ENCODE results near the gene MSL3B.

MSL3B gene

GRCh38 chr2:233844064-233844807 lies 23.9 kb downstream of the MSL3B start:
- ChIA-PET CTCF (interaction anchor here (0.8 kb wide), 1 partner anchor 14 kb away, joined by 5 read pairs; no protein-coding TSS in a partner anchor), POLR2A (interaction anchor here (0.7 to 1.4 kb wide), 2 partner anchors 11 to 81 kb away, joined by 3 read pairs; no protein-coding TSS in a partner anchor)
- no peak for DNase-seq
- no peak overlapping the region for H3K4me3 Mint-ChIP-seq
- H3K4me1 Mint-ChIP-seq = no peaks in the 10 kb centered on the region
- H3K36me3 Mint-ChIP-seq (ENCODE audit: low read depth) = peaks cover 93% of the 10 kb centered on the region
- no peaks in the 10 kb centered on the region for H3K27me3 Mint-ChIP-seq
- H3K9me3 Mint-ChIP-seq (ENCODE audit: low read depth) = no peaks in the 10 kb centered on the region
- intact Hi-C loops (cut with DNase I, micrococcal nuclease) = no loop called here
- H3K27ac Mint-ChIP-seq = no peak overlapping the region
- ATAC-seq = no peak

- intact Hi-C loops (cut with DNase I, micrococcal nuclease) = no loop called here
- ChIA-PET POLR2A (no interaction called here), CTCF (no interaction called here)
- peaks cover 93% of the 10 kb centered on the region for H3K36me3 Mint-ChIP-seq (ENCODE audit: low read depth)
- DNase-seq (no peak), ATAC-seq (no peak)
- no peak overlapping the region for H3K4me3 Mint-ChIP-seq
- no peak overlapping the region for H3K27ac Mint-ChIP-seq
- H3K27me3 Mint-ChIP-seq = no peaks in the 10 kb centered on the region
- no peaks in the 10 kb centered on the region for H3K9me3 Mint-ChIP-seq (ENCODE audit: low read depth)
- H3K4me1 Mint-ChIP-seq = peaks cover 14% of the 10 kb centered on the region
These were observed 27.0 kb downstream of the MSL3B start for GRCh38 chr2:233841183-233841582.

- Mint-ChIP-seq H3K4me3 (no peak overlapping the region), H3K36me3 (ENCODE audit: low read depth) (peaks cover 89% of the 10 kb centered on the region), H3K27me3 (no peaks in the 10 kb centered on the region), H3K27ac (no peak overlapping the region), H3K4me1 (peaks cover 14% of the 10 kb centered on the region), H3K9me3 (ENCODE audit: low read depth) (no peaks in the 10 kb centered on the region)
- ChIA-PET CTCF (no interaction called here), POLR2A (no interaction called here)
- ATAC-seq = no peak
- no peak for DNase-seq
- intact Hi-C loops (cut with DNase I, micrococcal nuclease) = no loop called here
These were observed 27.7 kb downstream of the MSL3B start for GRCh38 chr2:233840520-233840919.

GRCh38 chr2:233839447-233839820 lies 28.8 kb downstream of the MSL3B start:
- no peaks in the 10 kb centered on the region for H3K27me3 Mint-ChIP-seq
- CTCF ChIA-PET = interaction anchor here (1.0 kb wide), 1 partner anchor 435 kb away, joined by 3 read pairs; no protein-coding TSS in a partner anchor
- H3K4me3 Mint-ChIP-seq = no peak overlapping the region

GRCh38 chr2:233838726-233839446 lies 29.3 kb downstream of the MSL3B start:
- DNase-seq (no peak), ATAC-seq (no peak)
- ChIA-PET CTCF (interaction anchor here (1.0 kb wide), 1 partner anchor 435 kb away, joined by 3 read pairs; no protein-coding TSS in a partner anchor), POLR2A (interaction anchor here (1.3 kb wide), 1 partner anchor 9 kb away, joined by 4 read pairs; no protein-coding TSS in a partner anchor)
- Mint-ChIP-seq H3K4me1 (peaks cover 14% of the 10 kb centered on the region), H3K27me3 (no peaks in the 10 kb centered on the region), H3K27ac (no peak overlapping the region), H3K9me3 (ENCODE audit: low read depth) (no peaks in the 10 kb centered on the region), H3K36me3 (ENCODE audit: low read depth) (peaks cover 83% of the 10 kb centered on the region), H3K4me3 (no peak overlapping the region)
- intact Hi-C loops (cut with DNase I, micrococcal nuclease) = no loop called here

More at GRCh38 chr2:233839447-233839820, 28.8 kb downstream of the MSL3B start:
- intact Hi-C loops (cut with DNase I, micrococcal nuclease) = no loop called here
- DNase-seq = no peak
- no peaks in the 10 kb centered on the region for H3K9me3 Mint-ChIP-seq (ENCODE audit: low read depth)
- H3K27ac Mint-ChIP-seq = no peak overlapping the region
- no peak for ATAC-seq
- peaks cover 14% of the 10 kb centered on the region for H3K4me1 Mint-ChIP-seq
- H3K36me3 Mint-ChIP-seq (ENCODE audit: low read depth) = peaks cover 87% of the 10 kb centered on the region
- POLR2A ChIA-PET = interaction anchor here (1.3 kb wide), 1 partner anchor 9 kb away, joined by 4 read pairs; no protein-coding TSS in a partner anchor

- DNase-seq (no peak), ATAC-seq (no peak)
- H3K36me3 Mint-ChIP-seq (ENCODE audit: low read depth) = peaks cover 76% of the 10 kb centered on the region
- CTCF ChIA-PET = interaction anchor here (0.8 kb wide), 1 partner anchor 50 kb away, joined by 3 read pairs; no protein-coding TSS in a partner anchor
- H3K4me1 Mint-ChIP-seq = peaks cover 14% of the 10 kb centered on the region
- intact Hi-C loops (cut with DNase I, micrococcal nuclease) = no loop called here
- H3K4me3 Mint-ChIP-seq = no peak overlapping the region
- H3K9me3 Mint-ChIP-seq (ENCODE audit: low read depth) = no peaks in the 10 kb centered on the region
- POLR2A ChIA-PET = interaction anchor here (1.3 kb wide), 1 partner anchor 10 kb away, joined by 4 read pairs; no protein-coding TSS in a partner anchor
- H3K27me3 Mint-ChIP-seq = no peaks in the 10 kb centered on the region
- H3K27ac Mint-ChIP-seq = peak overlapping the region; percentile 1
These were observed 29.9 kb downstream of the MSL3B start for GRCh38 chr2:233838251-233838650.

GRCh38 chr2:233837694-233838229 lies 30.4 kb downstream of the MSL3B start:
- Mint-ChIP-seq H3K27ac (no peak overlapping the region), H3K27me3 (no peaks in the 10 kb centered on the region), H3K4me1 (peaks cover 14% of the 10 kb centered on the region), H3K9me3 (ENCODE audit: low read depth) (no peaks in the 10 kb centered on the region), H3K36me3 (ENCODE audit: low read depth) (peaks cover 71% of the 10 kb centered on the region), H3K4me3 (no peak overlapping the region)
- DNase-seq = no peak
- intact Hi-C loops (cut with DNase I, micrococcal nuclease) = no loop called here
- POLR2A ChIA-PET = no interaction called here
- ATAC-seq = no peak
- CTCF ChIA-PET = interaction anchor here (0.8 kb wide), 1 partner anchor 51 kb away, joined by 3 read pairs; no protein-coding TSS in a partner anchor

GRCh38 chr2:233836359-233836758 lies 31.8 kb downstream of the MSL3B start:
- no peak overlapping the region for H3K27ac Mint-ChIP-seq
- ChIA-PET POLR2A (no interaction called here), CTCF (no interaction called here)
- DNase-seq (no peak), ATAC-seq (no peak)
- peaks cover 14% of the 10 kb centered on the region for H3K4me1 Mint-ChIP-seq
- H3K27me3 Mint-ChIP-seq = no peaks in the 10 kb centered on the region
- intact Hi-C loops (cut with DNase I, micrococcal nuclease) = no loop called here
- no peaks in the 10 kb centered on the region for H3K9me3 Mint-ChIP-seq (ENCODE audit: low read depth)
- no peak overlapping the region for H3K4me3 Mint-ChIP-seq
- H3K36me3 Mint-ChIP-seq (ENCODE audit: low read depth) = peaks cover 57% of the 10 kb centered on the region

- no peak for DNase-seq
- Mint-ChIP-seq H3K4me3 (no peak overlapping the region), H3K9me3 (ENCODE audit: low read depth) (no peaks in the 10 kb centered on the region), H3K4me1 (peaks cover 14% of the 10 kb centered on the region), H3K36me3 (ENCODE audit: low read depth) (peaks cover 49% of the 10 kb centered on the region), H3K27ac (no peak overlapping the region), H3K27me3 (no peaks in the 10 kb centered on the region)
- CTCF ChIA-PET = no interaction called here
- peak; percentile 9 for ATAC-seq
- intact Hi-C loops (cut with DNase I, micrococcal nuclease) = no loop called here
- POLR2A ChIA-PET = no interaction called here
These were observed 32.7 kb downstream of the MSL3B start for GRCh38 chr2:233835230-233836186.

GRCh38 chr2:233833345-233833744 lies 34.8 kb downstream of the MSL3B start:
- POLR2A ChIA-PET = no interaction called here
- CTCF ChIA-PET = interaction anchor here (0.8 kb wide), 1 partner anchor 91 kb away, joined by 5 read pairs; no protein-coding TSS in a partner anchor
- DNase-seq (no peak), ATAC-seq (no peak)
- peaks cover 31% of the 10 kb centered on the region for H3K36me3 Mint-ChIP-seq (ENCODE audit: low read depth)
- no peaks in the 10 kb centered on the region for H3K9me3 Mint-ChIP-seq (ENCODE audit: low read depth)
- no peak overlapping the region for H3K27ac Mint-ChIP-seq
- no peak overlapping the region for H3K4me3 Mint-ChIP-seq
- intact Hi-C loops (cut with DNase I, micrococcal nuclease) = no loop called here
- no peaks in the 10 kb centered on the region for H3K27me3 Mint-ChIP-seq
- H3K4me1 Mint-ChIP-seq = peaks cover 5% of the 10 kb centered on the region

GRCh38 chr2:233832869-233833311 lies 35.3 kb downstream of the MSL3B start:
- intact Hi-C loops (cut with DNase I, micrococcal nuclease) = no loop called here
- H3K36me3 Mint-ChIP-seq (ENCODE audit: low read depth) = peaks cover 26% of the 10 kb centered on the region
- H3K9me3 Mint-ChIP-seq (ENCODE audit: low read depth) = no peaks in the 10 kb centered on the region
- H3K4me3 Mint-ChIP-seq = no peak overlapping the region
- ChIA-PET POLR2A (no interaction called here), CTCF (interaction anchor here (0.6 to 0.8 kb wide), 2 partner anchors 22 to 91 kb away, joined by 3 to 5 read pairs; partner anchors contain the start of gene HJURP)
- ATAC-seq (no peak), DNase-seq (no peak)
- H3K4me1 Mint-ChIP-seq = peaks cover 3% of the 10 kb centered on the region
- no peak overlapping the region for H3K27ac Mint-ChIP-seq
- H3K27me3 Mint-ChIP-seq = no peaks in the 10 kb centered on the region

All from activated CD4-positive, alpha-beta T cell treated with anti-CD3 and anti-CD28 coated beads for 36 hours (primary cell).